Kidney (tissue), 14 donors: ENCODE data around the gene DMAC2L. TPM values are rescaled to one million over a fixed set of nuclear protein-coding genes. Genes with fewer than 3 reads are reported as not detected.

Experiments used
- DNase-seq, 5 donors: peaks; one replicate each; pipeline ENCODE4 v3.0.0-alpha.2; 2013 to 2020
- FAIRE-seq: peaks from 2 replicates; lab custom pipeline; 2012; peaks lifted over from hg19 to GRCh38; lab: Jason Lieb, UNC
- H3K27ac ChIP-seq, 2 donors: one replicate each; pipeline ENCODE4 v1.7.0; 2013; ENCODE audit warnings: low read depth in 2 of 2, low read length in 2 of 2, inconsistent platforms in 1 of 2
- H3K27me3 ChIP-seq: one replicate; pipeline ENCODE4 v1.7.1; 2013; ENCODE audit warnings: low read length, inconsistent platforms; ENCODE audit not compliant: control insufficient read depth, insufficient read depth
- H3K36me3 ChIP-seq, 3 donors: one replicate each; pipeline versions ENCODE4 v1.7.0 to v1.7.1; 2013; ENCODE audit warnings: low read length in 3 of 3, control low read depth in 1 of 3, inconsistent platforms in 1 of 3; ENCODE audit not compliant: insufficient read depth in 3 of 3, control insufficient read depth in 2 of 3
- H3K4me1 ChIP-seq, 3 donors: one replicate each; pipeline versions ENCODE4 v1.7.0 to v1.7.1; 2013; ENCODE audit warnings: low read length in 3 of 3, inconsistent platforms in 1 of 3, low read depth in 1 of 3; ENCODE audit not compliant: control insufficient read depth in 2 of 3, insufficient read depth in 2 of 3
- H3K4me3 ChIP-seq, 3 donors: one replicate each; pipeline versions ENCODE4 v1.7.0 to v1.8.1; 2013; ENCODE audit warnings: low read length in 3 of 3, control low read depth in 1 of 3, inconsistent platforms in 1 of 3
- H3K9ac ChIP-seq, 3 donors: one replicate each; pipeline versions ENCODE4 v1.7.0 to v1.7.1; 2013; ENCODE audit warnings: low read length in 3 of 3, control low read depth in 1 of 3, inconsistent platforms in 1 of 3
- H3K9me3 ChIP-seq, 3 donors: one replicate each; pipeline versions ENCODE4 v1.7.0 to v1.7.1; 2013; ENCODE audit warnings: low read length in 3 of 3, control low read depth in 1 of 3, inconsistent platforms in 1 of 3; ENCODE audit not compliant: control insufficient read depth in 2 of 3, insufficient read depth in 1 of 3
- intact Hi-C: fragments of 100-400 bp; cut with DNase I; formaldehyde crosslinking; loops from one replicate; pipeline ENCODE4 v1.11.1; 2022
- polyA plus RNA-seq: library from polyadenylated mRNA; stranded (reverse); fragments of 350-450 nt; fragmentation: Illumina TruSeq; extraction: RNeasy Lipid Tissue Mini Kit (QIAGEN cat#74804); gene quantifications from one replicate; pipeline ENCODE4 v1.2.3, GENCODE V29; 2014; ENCODE audit warnings: low read depth, low replicate concordance; ENCODE audit not compliant: insufficient read depth
- total RNA-seq: library from RNA; stranded (reverse); fragmentation: NEBNext Ultra II Directional; extraction: Animal tissue kit (Norgen Biotek cat#: 25700); gene quantifications from one replicate; pipeline ENCODE4 v1.2.1, GENCODE V29; 2021
- TF ChIP-seq, protein P1 (sequence below): IDR thresholded peaks from 3 replicates; pipeline ENCODE4 v1.5.1; 2012; ENCODE audit warnings: mild to moderate bottlenecking, moderate library complexity, borderline replicate concordance; ENCODE audit not compliant: insufficient read depth; ENCODE audit errors: extremely low read depth
- donor health status: control.
- donor health status: control.
- donor health status: control.
- donor health status: control.
- donor health status: control.
- donor health status: DM: yes; HTN: yes; CAD: no.
- donor health status: Normal renal cell carcinoma (clear cell type).

DMAC2L gene
- total and polyA plus RNA-seq, 2 donors from 2014 or later: 23.7 to 27.3 TPM

DNA sequence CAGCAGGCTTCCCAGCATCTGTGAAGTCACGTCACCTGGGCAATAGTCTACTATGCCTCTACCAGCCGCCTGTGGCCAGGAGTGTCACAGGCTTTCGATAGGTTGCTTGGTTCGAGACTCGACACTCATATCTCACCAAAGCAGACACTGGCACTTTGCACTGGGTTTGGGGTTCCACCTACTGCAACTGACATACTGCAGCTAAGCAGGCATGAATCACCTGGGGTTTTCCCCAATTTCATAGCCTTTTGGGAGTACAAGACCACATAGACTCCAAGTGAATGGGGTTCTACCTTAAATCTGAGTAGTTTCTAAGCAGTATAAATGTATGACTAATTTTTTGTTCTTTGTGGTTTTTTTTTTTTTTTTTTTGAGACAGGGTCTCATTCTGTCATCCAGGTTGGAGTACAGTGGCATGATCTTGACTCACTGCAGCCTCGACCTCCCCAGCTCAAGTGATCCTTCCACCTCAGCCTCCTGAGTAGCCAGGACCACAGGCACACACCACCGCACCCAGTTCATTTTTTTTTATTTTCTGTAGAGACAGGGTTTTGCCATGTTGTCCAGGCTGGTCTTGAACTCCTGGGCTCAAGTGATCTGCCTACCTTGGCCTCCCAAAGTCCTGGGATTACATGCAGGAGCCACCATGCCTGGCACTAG is 32.1 kb downstream of the DMAC2L start:
- no peak overlapping the region for H3K27ac ChIP-seq
- no peak for FAIRE-seq

DNA sequence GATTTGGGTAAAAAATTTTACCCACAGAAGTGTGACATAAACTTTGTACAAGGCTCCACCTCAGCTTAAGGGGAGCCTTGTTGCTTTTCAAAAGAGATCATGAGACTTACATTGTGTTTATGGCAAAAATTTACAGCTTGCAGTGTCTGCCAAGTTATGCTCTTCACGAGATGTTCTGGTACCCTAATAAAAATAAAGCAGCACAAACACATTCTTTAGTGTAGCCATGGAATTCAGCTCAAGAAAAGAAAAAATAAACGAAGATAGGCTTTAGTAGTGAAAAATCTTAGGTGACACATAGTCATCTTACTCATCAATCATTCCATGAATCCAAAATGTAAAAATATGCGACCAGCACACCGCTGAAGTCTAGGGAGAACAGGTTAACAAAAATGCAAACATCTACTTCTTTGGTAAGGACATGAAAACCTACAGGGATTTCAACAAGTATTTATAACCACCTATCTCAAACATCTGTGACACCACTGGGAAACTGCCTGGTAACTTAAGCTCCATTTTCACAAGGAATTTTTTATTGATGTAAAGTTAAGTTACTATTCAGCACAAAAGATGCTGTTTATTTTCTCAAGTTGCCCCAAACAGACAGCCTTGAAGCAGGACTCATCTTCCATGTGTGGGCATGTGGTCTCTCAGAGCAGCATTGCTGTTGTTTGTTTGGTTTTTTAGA is 32.9 kb downstream of the DMAC2L start:
- peaks cover 0 to 4% (median 0%) of the 10 kb centered on the region in 3 donors for H3K36me3 ChIP-seq
- intact Hi-C loops: no loop called here
- DNase-seq: no peak
- H3K9ac ChIP-seq: no peak overlapping the region
- no peak for FAIRE-seq
- no peaks in the 10 kb centered on the region for H3K27me3 ChIP-seq
- TF ChIP-seq, protein P1, sequence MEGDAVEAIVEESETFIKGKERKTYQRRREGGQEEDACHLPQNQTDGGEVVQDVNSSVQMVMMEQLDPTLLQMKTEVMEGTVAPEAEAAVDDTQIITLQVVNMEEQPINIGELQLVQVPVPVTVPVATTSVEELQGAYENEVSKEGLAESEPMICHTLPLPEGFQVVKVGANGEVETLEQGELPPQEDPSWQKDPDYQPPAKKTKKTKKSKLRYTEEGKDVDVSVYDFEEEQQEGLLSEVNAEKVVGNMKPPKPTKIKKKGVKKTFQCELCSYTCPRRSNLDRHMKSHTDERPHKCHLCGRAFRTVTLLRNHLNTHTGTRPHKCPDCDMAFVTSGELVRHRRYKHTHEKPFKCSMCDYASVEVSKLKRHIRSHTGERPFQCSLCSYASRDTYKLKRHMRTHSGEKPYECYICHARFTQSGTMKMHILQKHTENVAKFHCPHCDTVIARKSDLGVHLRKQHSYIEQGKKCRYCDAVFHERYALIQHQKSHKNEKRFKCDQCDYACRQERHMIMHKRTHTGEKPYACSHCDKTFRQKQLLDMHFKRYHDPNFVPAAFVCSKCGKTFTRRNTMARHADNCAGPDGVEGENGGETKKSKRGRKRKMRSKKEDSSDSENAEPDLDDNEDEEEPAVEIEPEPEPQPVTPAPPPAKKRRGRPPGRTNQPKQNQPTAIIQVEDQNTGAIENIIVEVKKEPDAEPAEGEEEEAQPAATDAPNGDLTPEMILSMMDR: no peak
- no peak overlapping the region for H3K4me3 ChIP-seq
- H3K27ac ChIP-seq: no peak overlapping the region
- no peaks in the 10 kb centered on the region for H3K9me3 ChIP-seq
- H3K4me1 ChIP-seq: peaks cover 3 to 13% (median 6%) of the 10 kb centered on the region in 3 donors

More for the DNA sequence above, 32.1 kb downstream of the DMAC2L start:
- Histone ChIP-seq H3K36me3 (peaks cover 0 to 5% (median 4%) of the 10 kb centered on the region in 3 donors), H3K9ac (no peak overlapping the region), H3K4me1 (peaks cover 3 to 13% (median 4%) of the 10 kb centered on the region in 3 donors), H3K27me3 (no peaks in the 10 kb centered on the region), H3K9me3 (no peaks in the 10 kb centered on the region), H3K4me3 (no peak overlapping the region)
- DNase-seq: no peak
- intact Hi-C loops: no loop called here
- TF ChIP-seq, protein P1: no peak

- intact Hi-C loops: no loop called here
- Histone ChIP-seq H3K36me3 (peaks cover 0 to 4% (median 0%) of the 10 kb centered on the region in 3 donors), H3K9ac (no peak overlapping the region), H3K27ac (no peak overlapping the region), H3K27me3 (no peaks in the 10 kb centered on the region), H3K9me3 (no peaks in the 10 kb centered on the region), H3K4me1 (peaks cover 3 to 13% (median 6%) of the 10 kb centered on the region in 3 donors), H3K4me3 (no peak overlapping the region)
- DNase-seq: peak in 2 of 5 donors; percentile 56 to 87
- no peak for FAIRE-seq
- TF ChIP-seq, protein P1: no peak
These were observed 33.8 kb downstream of the DMAC2L start for GRCh38 chr14:50345846-50346422.
